Caco-2 (cell line): ENCODE results near the gene GTF2A2. TPM values are rescaled to one million over a fixed set of nuclear protein-coding genes. Genes with fewer than 3 reads are reported as not detected.

Source experiments
- BruUV-seq: library from RNA; stranded (reverse); fragments of 400-500 nt; replicated peaks from 2 replicates; lab custom pipeline; 2021; lab: Mats Ljungman, UMichigan
- CTCF ChIA-PET: fragments of 300-600 bp; sonication (Branson Sonifier 250); formaldehyde crosslinking; loops from one replicate; lab custom pipeline; 2022; ENCODE audit warnings: antibody characterized with exemption; lab: Charles Lee
- POLR2A ChIA-PET: fragments of 300-600 bp; sonication (Branson Sonifier 250); formaldehyde crosslinking; loops from one replicate; lab custom pipeline; 2022; ENCODE audit warnings: antibody characterized with exemption; lab: Charles Lee
- DNase-seq, 2 experiments: peaks; one replicate each; pipeline versions ENCODE4 v3.0.0 to v3.0.0-alpha.2; 2020 to 2022
- H3K27me3 ChIP-seq: replicated peaks from 2 replicates; pipeline ENCODE4 v1.6.0; 2011; ENCODE audit warnings: low read length; ENCODE audit not compliant: control insufficient read depth, insufficient read depth
- H3K36me3 ChIP-seq: 2 replicates; pipeline ENCODE4 v1.5.1; 2011; ENCODE audit warnings: low read length; ENCODE audit not compliant: control insufficient read depth, insufficient read depth
- H3K4me1 ChIP-seq: fragments of 250-450 bp; sonication (Bioruptor Pico); 2 replicates; pipeline ENCODE4 v1.5.1; 2020; ENCODE audit warnings: mild to moderate bottlenecking
- H3K4me3 ChIP-seq: 2 replicates; pipeline ENCODE4 v1.5.1; 2011; ENCODE audit warnings: low read depth, mild to moderate bottlenecking, control low read depth, low read length
- H3K9me3 ChIP-seq: fragments of 250-450 bp; sonication (Bioruptor Pico); 2 replicates; pipeline ENCODE4 v1.5.1; 2020; ENCODE audit warnings: mild to moderate bottlenecking, moderate library complexity
- H3K27ac Mint-ChIP-seq: one replicate; pipeline ENCODE4 v1.8.0; 2022; ENCODE audit warnings: mixed read lengths; ENCODE audit not compliant: unreplicated experiment
- H3K27me3 Mint-ChIP-seq: one replicate; pipeline ENCODE4 v1.8.0; 2022; ENCODE audit warnings: mixed read lengths; ENCODE audit not compliant: insufficient read depth, unreplicated experiment
- H3K36me3 Mint-ChIP-seq: one replicate; pipeline ENCODE4 v1.8.0; 2022; ENCODE audit warnings: mild to moderate bottlenecking, mixed read lengths; ENCODE audit not compliant: insufficient read depth, unreplicated experiment
- H3K4me1 Mint-ChIP-seq: one replicate; pipeline ENCODE4 v1.8.0; 2022; ENCODE audit warnings: low read depth, mixed read lengths; ENCODE audit not compliant: unreplicated experiment
- H3K4me3 Mint-ChIP-seq: one replicate; pipeline ENCODE4 v1.8.0; 2022; ENCODE audit warnings: mild to moderate bottlenecking, moderate library complexity, mixed read lengths; ENCODE audit not compliant: unreplicated experiment
- H3K9me3 Mint-ChIP-seq: one replicate; pipeline ENCODE4 v1.8.0; 2022; ENCODE audit warnings: mixed read lengths; ENCODE audit not compliant: unreplicated experiment
- intact Hi-C: fragments of 100-400 bp; cut with micrococcal nuclease; formaldehyde crosslinking; loops from one replicate; pipeline ENCODE4 v1.10.0; 2022; ENCODE audit not compliant: unreplicated experiment
- total RNA-seq: library from RNA; stranded (reverse); gene quantifications from 2 replicates; pipeline ENCODE4 v1.2.3, GENCODE V29; 2022
- TF ChIP-seq, protein P1 (sequence below), 2 experiments: fragments of 200-600 bp in 1 of 2; IDR thresholded peaks; 1 replicate in 1 of 2; 2 replicates in 1 of 2; pipeline versions ENCODE4 v1.5.1 to v1.8.0; 2011 to 2022; ENCODE audit warnings: antibody characterized with exemption in 1 of 2, control low read depth in 1 of 2, inconsistent platforms in 1 of 2, low read depth in 1 of 2, low read length in 1 of 2, mild to moderate bottlenecking in 1 of 2, moderate library complexity in 1 of 2; ENCODE audit not compliant: insufficient read depth in 1 of 2, severe bottlenecking in 1 of 2, unreplicated experiment in 1 of 2

Gene GTF2A2
- total RNA-seq, 1 experiment from 2014 or later, result 153 TPM

DNA sequence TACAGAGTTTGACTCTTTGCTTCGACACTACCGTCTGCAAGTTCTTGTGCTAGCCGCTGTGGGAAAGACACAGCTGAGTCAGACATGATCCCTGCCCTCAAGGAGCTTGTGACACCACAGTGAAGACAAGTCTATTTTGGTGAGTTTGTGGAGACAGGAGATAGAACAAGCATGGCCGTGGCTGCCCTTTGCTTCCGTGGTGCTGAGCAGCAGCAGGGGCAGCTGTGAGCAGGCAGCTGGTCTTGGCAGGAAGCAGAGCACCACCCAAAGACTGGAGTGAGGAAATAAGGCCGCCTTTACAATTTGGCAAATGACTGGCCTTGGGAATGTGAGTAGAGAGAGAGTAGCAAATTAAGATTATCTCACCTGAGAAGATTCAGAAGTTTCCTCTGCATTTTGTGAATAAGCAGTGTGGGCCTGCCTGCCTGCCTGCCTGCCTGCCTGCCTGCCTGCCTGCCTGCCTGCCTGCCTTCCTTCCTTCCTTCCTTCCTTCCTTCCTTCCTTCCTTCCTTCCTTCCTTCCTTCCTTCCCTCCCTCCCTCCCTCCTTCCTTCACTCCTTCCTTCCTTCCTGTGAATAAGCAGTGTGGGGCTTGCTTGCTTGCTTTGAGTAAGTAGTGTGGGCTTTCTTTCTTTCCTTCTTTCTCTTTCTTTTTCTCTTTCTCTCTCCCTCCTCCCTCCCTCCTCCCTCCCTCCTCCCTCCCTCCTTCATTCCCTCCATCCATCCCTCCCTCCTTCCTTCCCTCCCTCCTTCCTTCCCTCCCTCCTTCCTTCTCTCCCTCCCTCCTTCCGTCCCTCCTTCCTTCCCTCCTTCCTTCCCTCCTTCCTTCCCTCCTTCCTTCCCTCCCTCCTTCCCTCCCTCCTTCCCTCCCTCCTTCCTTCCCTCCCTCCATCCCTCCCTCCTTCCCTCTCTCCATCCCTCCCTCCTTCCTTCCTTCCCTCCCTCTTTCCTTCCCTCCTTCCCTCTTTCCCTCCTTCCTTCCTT, 47.3 kb downstream of the GTF2A2 start:
- no peaks in the 10 kb centered on the region for H3K27me3 ChIP-seq
- peaks cover 24% of the 10 kb centered on the region for H3K9me3 Mint-ChIP-seq
- peaks cover 20% of the 10 kb centered on the region for H3K4me1 Mint-ChIP-seq
- no peak overlapping the region for H3K27ac Mint-ChIP-seq
- H3K36me3 Mint-ChIP-seq, result peaks cover 8% of the 10 kb centered on the region
- H3K9me3 ChIP-seq, result 0 out of 2 replicates have a peak, but pooled peaks cover 3% of the 10 kb centered on the region
- H3K4me3 ChIP-seq, result no peak overlapping the region
- DNase-seq, result no peak
- POLR2A ChIA-PET, result no interaction called here
- TF ChIP-seq, protein P1, sequence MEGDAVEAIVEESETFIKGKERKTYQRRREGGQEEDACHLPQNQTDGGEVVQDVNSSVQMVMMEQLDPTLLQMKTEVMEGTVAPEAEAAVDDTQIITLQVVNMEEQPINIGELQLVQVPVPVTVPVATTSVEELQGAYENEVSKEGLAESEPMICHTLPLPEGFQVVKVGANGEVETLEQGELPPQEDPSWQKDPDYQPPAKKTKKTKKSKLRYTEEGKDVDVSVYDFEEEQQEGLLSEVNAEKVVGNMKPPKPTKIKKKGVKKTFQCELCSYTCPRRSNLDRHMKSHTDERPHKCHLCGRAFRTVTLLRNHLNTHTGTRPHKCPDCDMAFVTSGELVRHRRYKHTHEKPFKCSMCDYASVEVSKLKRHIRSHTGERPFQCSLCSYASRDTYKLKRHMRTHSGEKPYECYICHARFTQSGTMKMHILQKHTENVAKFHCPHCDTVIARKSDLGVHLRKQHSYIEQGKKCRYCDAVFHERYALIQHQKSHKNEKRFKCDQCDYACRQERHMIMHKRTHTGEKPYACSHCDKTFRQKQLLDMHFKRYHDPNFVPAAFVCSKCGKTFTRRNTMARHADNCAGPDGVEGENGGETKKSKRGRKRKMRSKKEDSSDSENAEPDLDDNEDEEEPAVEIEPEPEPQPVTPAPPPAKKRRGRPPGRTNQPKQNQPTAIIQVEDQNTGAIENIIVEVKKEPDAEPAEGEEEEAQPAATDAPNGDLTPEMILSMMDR (IDR thresholded peaks at IDR 0.05; ENCODE audit: insufficient read depth in 1 of 2, low read depth in 1 of 2, low read length in 1 of 2, severe bottlenecking in 1 of 2, unreplicated experiment in 1 of 2), result no peak
- CTCF ChIA-PET, result no interaction called here
- BruUV-seq, result no TSS peak
- no peak overlapping the region for H3K4me3 Mint-ChIP-seq
- no peaks in the 10 kb centered on the region for H3K27me3 Mint-ChIP-seq
- intact Hi-C loops, result no loop called here
- no peaks in the 10 kb centered on the region for H3K36me3 ChIP-seq
- peaks cover 17% of the 10 kb centered on the region for H3K4me1 ChIP-seq

DNA sequence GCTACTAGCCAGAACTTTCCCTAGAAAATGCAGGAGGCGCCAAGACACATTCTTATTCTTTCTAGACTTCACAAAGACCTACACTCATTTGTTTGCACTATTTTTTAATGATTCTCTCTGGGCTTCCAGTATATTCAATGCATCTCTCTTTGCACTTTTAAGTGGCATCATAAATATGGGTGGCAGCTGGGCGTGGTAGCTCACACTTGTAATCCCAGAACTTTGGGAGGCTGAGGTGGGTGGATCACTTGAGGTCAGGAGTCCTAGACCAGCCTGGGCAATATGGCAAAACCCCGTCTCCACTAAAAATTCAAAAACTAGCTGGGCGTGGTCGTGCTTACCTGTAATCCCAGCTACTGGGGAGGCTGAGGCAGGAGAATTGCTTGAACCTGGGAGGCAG, 51.3 kb downstream of the GTF2A2 start:
- peaks cover 14% of the 10 kb centered on the region for H3K9me3 ChIP-seq
- intact Hi-C loops, result no loop called here
- H3K27ac Mint-ChIP-seq, result no peak overlapping the region
- peaks cover under 1% of the 10 kb centered on the region for H3K36me3 Mint-ChIP-seq
- H3K4me3 Mint-ChIP-seq, result no peak overlapping the region
- peaks cover 1% of the 10 kb centered on the region for H3K4me1 Mint-ChIP-seq
- TF ChIP-seq, protein P1 (IDR thresholded peaks at IDR 0.05; ENCODE audit: insufficient read depth in 1 of 2, low read depth in 1 of 2, low read length in 1 of 2, severe bottlenecking in 1 of 2, unreplicated experiment in 1 of 2), result no peak
- no peaks in the 10 kb centered on the region for H3K36me3 ChIP-seq
- no peak overlapping the region for H3K4me3 ChIP-seq
- POLR2A ChIA-PET, result no interaction called here
- no peak for DNase-seq
- CTCF ChIA-PET, result no interaction called here
- no TSS peak for BruUV-seq
- H3K27me3 ChIP-seq, result no peaks in the 10 kb centered on the region
- no peaks in the 10 kb centered on the region for H3K27me3 Mint-ChIP-seq
- H3K9me3 Mint-ChIP-seq, result peaks cover 33% of the 10 kb centered on the region
- H3K4me1 ChIP-seq, result no peaks in the 10 kb centered on the region

DNA sequence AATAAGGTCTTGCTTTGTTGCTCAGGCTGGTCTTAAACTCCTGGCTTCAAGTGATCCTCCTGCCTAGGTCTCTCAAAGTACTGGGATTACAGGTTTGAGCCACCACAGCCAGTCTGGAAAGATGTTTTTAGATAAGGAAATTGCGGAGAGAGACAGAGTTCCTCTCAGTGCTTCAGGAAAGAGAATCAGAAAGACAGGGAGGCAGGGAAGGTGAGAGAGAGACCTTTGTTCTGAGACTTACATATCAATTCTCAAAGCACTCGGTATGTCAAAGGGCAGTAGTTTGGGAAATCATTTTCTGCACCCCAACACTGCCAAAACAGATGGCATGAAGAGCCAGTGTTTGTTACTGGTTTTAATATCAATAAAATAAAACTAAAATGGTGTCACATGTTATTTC, 58.9 kb downstream of the GTF2A2 start:
- CTCF ChIA-PET, result no interaction called here
- DNase-seq, result no peak

More for the DNA sequence above, 58.9 kb downstream of the GTF2A2 start:
- no peak overlapping the region for H3K4me3 Mint-ChIP-seq
- H3K4me1 ChIP-seq, result peaks cover 25% of the 10 kb centered on the region
- BruUV-seq, result no TSS peak
- no peak overlapping the region for H3K4me3 ChIP-seq
- TF ChIP-seq, protein P1 (IDR thresholded peaks at IDR 0.05; ENCODE audit: insufficient read depth in 1 of 2, low read depth in 1 of 2, low read length in 1 of 2, severe bottlenecking in 1 of 2, unreplicated experiment in 1 of 2), result no peak
- no peaks in the 10 kb centered on the region for H3K36me3 ChIP-seq
- no peak overlapping the region for H3K27ac Mint-ChIP-seq
- POLR2A ChIA-PET, result no interaction called here
- H3K9me3 ChIP-seq, result peaks cover 15% of the 10 kb centered on the region
- H3K27me3 Mint-ChIP-seq, result no peaks in the 10 kb centered on the region
- H3K36me3 Mint-ChIP-seq, result no peaks in the 10 kb centered on the region
- intact Hi-C loops, result no loop called here
- peaks cover 12% of the 10 kb centered on the region for H3K9me3 Mint-ChIP-seq
- H3K4me1 Mint-ChIP-seq, result peaks cover 19% of the 10 kb centered on the region
- H3K27me3 ChIP-seq, result no peaks in the 10 kb centered on the region
